Measurements from ENCODE around the gene ZNF784. TPM values are rescaled to one million over a fixed set of nuclear protein-coding genes. Genes with fewer than 3 reads are reported as not detected.

The ZNF784 gene
- total RNA-seq, 2 experiments from 2014 or later: 5.2 to 5.3 TPM

GRCh38 chr19:55606471-55606787 is 17.9 kb downstream of the ZNF784 start:
- ATAC-seq: no peak
- Mint-ChIP-seq H3K4me1 (ENCODE audit: low read depth) (peaks cover 54% of the 10 kb centered on the region), H3K27me3 (ENCODE audit: low read depth) (no peaks in the 10 kb centered on the region)

DNA sequence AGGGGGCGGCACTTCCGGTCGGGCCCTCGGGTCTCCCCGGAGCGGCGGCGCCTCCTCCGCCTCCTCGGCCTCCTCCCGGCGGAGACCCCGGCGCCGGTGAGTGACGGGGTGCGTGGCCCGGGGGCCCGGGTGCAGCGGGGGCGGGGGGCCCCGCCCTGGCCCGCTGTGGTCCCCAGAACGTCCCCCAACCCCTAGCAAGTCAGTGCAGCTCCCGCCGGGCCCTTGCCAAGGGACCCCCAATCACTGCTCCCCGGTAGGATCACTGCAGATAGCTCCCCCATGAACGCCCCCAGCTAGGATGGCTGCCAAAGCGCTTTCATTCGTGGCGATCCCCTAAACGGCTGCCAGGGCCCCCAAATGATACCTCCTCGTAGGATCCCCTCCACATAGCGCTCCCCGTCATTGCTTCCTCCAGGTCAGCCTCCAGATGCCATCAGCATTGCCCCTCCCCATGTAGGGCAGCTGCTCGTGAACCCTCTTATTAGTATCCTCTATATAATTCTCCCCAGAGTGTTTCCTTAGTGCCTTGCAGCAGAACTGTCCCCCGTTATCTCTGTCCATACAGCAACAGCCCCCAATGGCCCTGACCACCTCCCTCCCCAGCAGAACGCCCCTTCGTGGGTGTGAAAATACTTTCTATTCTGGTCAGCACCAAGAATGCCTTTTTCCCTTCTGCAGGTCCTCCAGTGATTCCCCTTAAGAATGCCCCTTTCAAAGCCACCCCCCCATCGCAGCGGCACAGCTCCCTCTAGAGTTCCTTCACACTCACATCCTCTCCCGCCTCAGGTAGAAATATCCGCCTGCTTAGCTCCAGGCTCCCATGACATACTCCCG is 18.5 kb downstream of the ZNF784 start, which contains the start of gene ZNF865:
Gene ZNF865, plus strand, starts transcription at position 11 of the 834 bp plus-strand sequence. CDS start 7,972 bp downstream, outside the sequence.
- ChIA-PET POLR2A (interaction anchor here (0.8 to 2.2 kb wide), 9 partner anchors 10 to 352 kb away, joined by 3 to 27 read pairs (median 3); partner anchors contain the start of genes U2AF2 and ZNF784), CTCF (interaction anchor here (0.6 to 5.6 kb wide), 25 partner anchors 14 to 313 kb away, joined by 3 to 59 read pairs (median 4); partner anchors contain the start of genes U2AF2, ZNF628 and ZNF784)
- Mint-ChIP-seq H3K27me3 (ENCODE audit: low read depth) (no peaks in the 10 kb centered on the region), H3K4me1 (ENCODE audit: low read depth) (peaks cover 60% of the 10 kb centered on the region), H3K9me3 (ENCODE audit: insufficient read depth) (no peaks in the 10 kb centered on the region), H3K36me3 (ENCODE audit: low read depth) (peaks cover 52% of the 10 kb centered on the region), H3K4me3 (peak within 1 kb of the TSS; percentile 91), H3K27ac (peak within 1 kb of the TSS; percentile 96)
- ATAC-seq: peak; percentile 40
- peak; percentile 84 for DNase-seq

More at GRCh38 chr19:55606471-55606787, 17.9 kb downstream of the ZNF784 start:
- DNase-seq: no peak
- Mint-ChIP-seq H3K36me3 (ENCODE audit: low read depth) (peaks cover 54% of the 10 kb centered on the region), H3K27ac (peak overlapping the region; percentile 96), H3K4me3 (peak overlapping the region; percentile 91), H3K9me3 (ENCODE audit: insufficient read depth) (no peaks in the 10 kb centered on the region)
- ChIA-PET POLR2A (interaction anchor here (0.8 to 2.2 kb wide), 9 partner anchors 10 to 352 kb away, joined by 3 to 27 read pairs (median 3); partner anchors contain the start of genes U2AF2 and ZNF784), CTCF (interaction anchor here (0.6 to 5.6 kb wide), 22 partner anchors 13 to 314 kb away, joined by 3 to 59 read pairs (median 5); partner anchors contain the start of genes U2AF2, ZNF628 and ZNF784)

DNA sequence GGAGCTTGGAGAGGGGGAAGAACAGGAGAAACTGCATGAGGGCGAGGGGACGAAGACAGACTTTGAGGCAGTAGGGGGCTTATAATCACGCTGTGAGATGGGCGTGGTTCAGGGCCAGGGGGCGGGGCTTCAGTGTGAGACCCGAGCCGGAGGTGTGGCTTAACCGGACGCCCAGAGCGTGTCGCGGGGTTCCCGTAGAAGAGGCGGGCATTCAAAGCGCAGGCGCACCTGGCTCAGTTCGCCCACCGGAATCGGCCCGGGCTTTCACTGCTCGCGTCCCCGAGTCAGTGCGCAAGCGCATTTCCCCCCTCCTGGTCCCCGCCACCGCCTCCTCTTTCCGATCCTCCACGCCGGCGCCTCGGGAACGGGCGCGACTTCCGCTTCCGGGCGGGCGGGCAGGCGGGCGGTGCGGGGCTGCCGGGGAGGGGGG is 19.1 kb downstream of the ZNF784 start:
- DNase-seq: peak; percentile 99
- H3K27ac Mint-ChIP-seq: peak overlapping the region; percentile 94
- H3K36me3 Mint-ChIP-seq (ENCODE audit: low read depth): peaks cover 46% of the 10 kb centered on the region
- no peaks in the 10 kb centered on the region for H3K9me3 Mint-ChIP-seq (ENCODE audit: insufficient read depth)
- ATAC-seq: peak; percentile 84
- peaks cover 61% of the 10 kb centered on the region for H3K4me1 Mint-ChIP-seq (ENCODE audit: low read depth)
- CTCF ChIA-PET: interaction anchor here (0.8 to 5.6 kb wide), 17 partner anchors 14 to 304 kb away, joined by 3 to 59 read pairs (median 8); partner anchors contain the start of genes U2AF2, ZNF628 and ZNF784
- peak overlapping the region; percentile 83 for H3K4me3 Mint-ChIP-seq
- no peaks in the 10 kb centered on the region for H3K27me3 Mint-ChIP-seq (ENCODE audit: low read depth)
- POLR2A ChIA-PET: interaction anchor here (0.9 to 2.2 kb wide), 7 partner anchors 9 to 351 kb away, joined by 3 to 27 read pairs (median 3); partner anchors contain the start of genes U2AF2 and ZNF784

DNA sequence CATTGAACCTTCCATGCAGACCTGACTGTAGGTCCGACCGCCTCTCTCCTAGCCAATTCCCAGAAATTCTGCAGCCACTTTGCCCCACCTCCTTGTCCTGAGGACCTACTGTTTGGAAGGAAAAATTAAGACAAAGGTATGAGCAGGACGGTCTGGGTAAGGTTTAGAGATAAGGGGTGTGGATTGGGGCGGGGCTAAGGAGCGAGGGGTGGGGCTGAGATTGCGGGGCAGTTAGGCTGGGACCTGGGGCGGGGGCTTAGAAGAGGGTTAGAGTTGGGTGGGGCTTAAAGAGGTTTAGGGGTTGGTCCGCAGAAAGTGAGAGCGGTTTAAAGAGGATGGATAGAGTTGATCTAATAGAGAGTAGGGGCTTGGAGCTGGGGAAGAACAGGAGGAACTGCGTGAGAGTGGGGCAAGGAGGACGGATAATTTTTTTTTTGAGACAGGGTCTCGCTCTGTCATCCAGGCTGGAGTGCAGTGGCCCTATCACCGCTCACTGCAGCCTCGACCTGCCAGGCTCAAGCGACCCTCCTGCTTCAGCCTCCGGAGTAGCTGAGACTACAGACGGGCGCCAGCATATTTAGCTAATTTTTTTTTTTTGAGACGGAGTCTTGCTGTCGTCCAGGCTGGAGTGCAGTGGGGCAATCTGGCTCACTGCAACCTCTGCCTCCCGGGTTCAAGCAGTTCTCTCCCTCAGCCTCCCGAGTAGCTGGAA is 20.6 kb downstream of the ZNF784 start:
- Mint-ChIP-seq H3K27ac (peak overlapping the region; percentile 57), H3K4me1 (ENCODE audit: low read depth) (peaks cover 57% of the 10 kb centered on the region), H3K27me3 (ENCODE audit: low read depth) (no peaks in the 10 kb centered on the region), H3K36me3 (ENCODE audit: low read depth) (peaks cover 36% of the 10 kb centered on the region), H3K4me3 (peak overlapping the region; percentile 83), H3K9me3 (ENCODE audit: insufficient read depth) (no peaks in the 10 kb centered on the region)
- ATAC-seq: no peak
- POLR2A ChIA-PET: interaction anchor here (1.2 kb wide), 2 partner anchors 21 to 22 kb away, joined by 3 read pairs; no protein-coding TSS in a partner anchor
- CTCF ChIA-PET: interaction anchor here (0.7 to 5.6 kb wide), 5 partner anchors 21 to 303 kb away, joined by 3 to 59 read pairs (median 4); partner anchors contain the start of gene ZNF784
- no peak for DNase-seq

GRCh38 chr19:55603115-55603514 is 21.3 kb downstream of the ZNF784 start:
- H3K27ac Mint-ChIP-seq: no peak overlapping the region
- ATAC-seq (no peak), DNase-seq (no peak)
- no peak overlapping the region for H3K4me3 Mint-ChIP-seq
- peaks cover 36% of the 10 kb centered on the region for H3K36me3 Mint-ChIP-seq (ENCODE audit: low read depth)
- no peaks in the 10 kb centered on the region for H3K27me3 Mint-ChIP-seq (ENCODE audit: low read depth)
- H3K9me3 Mint-ChIP-seq (ENCODE audit: insufficient read depth): no peaks in the 10 kb centered on the region
- POLR2A ChIA-PET: no interaction called here
- H3K4me1 Mint-ChIP-seq (ENCODE audit: low read depth): peaks cover 60% of the 10 kb centered on the region
- CTCF ChIA-PET: interaction anchor here (5.6 kb wide), 1 partner anchor 22 kb away, joined by 59 read pairs; the partner anchor contains the start of gene ZNF784

DNA sequence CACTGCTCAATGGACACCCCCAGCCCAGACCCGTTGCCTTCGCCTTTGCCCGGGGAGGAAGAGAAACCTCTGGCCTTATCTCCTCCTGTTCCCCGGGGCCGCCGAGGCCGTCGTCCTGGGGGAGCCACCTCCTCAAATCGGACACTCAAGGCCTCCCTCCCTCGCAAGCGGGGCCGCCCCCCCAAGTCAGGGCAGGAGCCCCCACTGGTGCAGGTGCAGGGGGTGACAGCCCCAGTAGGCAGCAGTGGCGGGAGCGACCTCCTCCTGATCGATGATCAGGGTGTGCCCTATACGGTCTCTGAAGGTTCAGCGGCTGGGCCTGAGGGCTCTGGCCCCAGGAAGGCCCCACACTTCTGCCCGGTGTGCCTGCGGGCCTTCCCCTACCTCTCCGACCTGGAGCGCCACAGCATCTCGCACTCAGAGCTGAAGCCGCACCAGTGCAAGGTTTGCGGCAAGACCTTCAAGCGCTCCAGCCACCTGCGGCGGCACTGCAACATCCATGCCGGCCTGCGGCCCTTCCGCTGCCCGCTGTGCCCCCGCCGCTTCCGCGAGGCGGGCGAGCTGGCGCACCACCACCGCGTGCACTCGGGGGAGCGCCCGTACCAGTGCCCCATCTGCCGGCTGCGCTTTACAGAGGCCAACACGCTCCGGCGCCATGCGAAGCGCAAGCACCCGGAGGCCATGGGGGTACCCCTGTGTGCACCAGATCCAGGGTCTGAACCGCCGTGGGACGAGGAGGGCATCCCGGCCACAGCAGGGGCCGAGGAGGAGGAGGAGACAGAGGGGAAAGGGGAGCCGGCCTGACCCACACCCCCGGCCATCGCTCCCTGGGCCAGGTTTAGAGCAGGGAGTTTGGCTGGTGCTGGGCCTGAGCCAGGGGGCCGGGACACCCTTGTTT is 22.0 kb downstream of the ZNF784 start:
- no peak overlapping the region for H3K27ac Mint-ChIP-seq

GRCh38 chr19:55601084-55601483 is 23.3 kb downstream of the ZNF784 start:
- peak overlapping the region; percentile 85 for H3K4me3 Mint-ChIP-seq
- H3K36me3 Mint-ChIP-seq (ENCODE audit: low read depth): peaks cover 36% of the 10 kb centered on the region
- ChIA-PET CTCF (interaction anchor here (1.2 kb wide), 1 partner anchor 18 kb away, joined by 3 read pairs; no protein-coding TSS in a partner anchor), POLR2A (no interaction called here)
- H3K27me3 Mint-ChIP-seq (ENCODE audit: low read depth): no peaks in the 10 kb centered on the region
- ATAC-seq (no peak), DNase-seq (no peak)
- no peaks in the 10 kb centered on the region for H3K9me3 Mint-ChIP-seq (ENCODE audit: insufficient read depth)
- H3K4me1 Mint-ChIP-seq (ENCODE audit: low read depth): peaks cover 43% of the 10 kb centered on the region
- peak overlapping the region; percentile 81 for H3K27ac Mint-ChIP-seq

More for the DNA sequence above, 22.0 kb downstream of the ZNF784 start:
- DNase-seq (no peak), ATAC-seq (no peak)
- CTCF ChIA-PET: no interaction called here
- Mint-ChIP-seq H3K9me3 (ENCODE audit: insufficient read depth) (no peaks in the 10 kb centered on the region), H3K27me3 (ENCODE audit: low read depth) (no peaks in the 10 kb centered on the region), H3K4me1 (ENCODE audit: low read depth) (peaks cover 56% of the 10 kb centered on the region), H3K4me3 (no peak overlapping the region), H3K36me3 (ENCODE audit: low read depth) (peaks cover 33% of the 10 kb centered on the region)
- POLR2A ChIA-PET: no interaction called here

GRCh38 chr19:55600662-55601028 is 23.7 kb downstream of the ZNF784 start:
- Mint-ChIP-seq H3K4me3 (peak overlapping the region; percentile 85), H3K36me3 (ENCODE audit: low read depth) (peaks cover 36% of the 10 kb centered on the region), H3K4me1 (ENCODE audit: low read depth) (peaks cover 40% of the 10 kb centered on the region), H3K27ac (peak overlapping the region; percentile 81), H3K27me3 (ENCODE audit: low read depth) (no peaks in the 10 kb centered on the region), H3K9me3 (ENCODE audit: insufficient read depth) (no peaks in the 10 kb centered on the region)
- DNase-seq: no peak
- ChIA-PET CTCF (interaction anchor here (1.2 kb wide), 2 partner anchors 18 to 26 kb away, joined by 3 read pairs; no protein-coding TSS in a partner anchor), POLR2A (no interaction called here)
- no peak for ATAC-seq

GRCh38 chr19:55599842-55600661 is 24.3 kb downstream of the ZNF784 start, which contains the start of gene ZNF524:
Gene ZNF524, plus strand, starts transcription at chr19:55600288. Its CDS starts 1,825 bp downstream, at chr19:55602113.
- Mint-ChIP-seq H3K9me3 (ENCODE audit: insufficient read depth) (no peaks in the 10 kb centered on the region), H3K4me1 (ENCODE audit: low read depth) (peaks cover 40% of the 10 kb centered on the region), H3K4me3 (peak within 1 kb of the TSS; percentile 97), H3K36me3 (ENCODE audit: low read depth) (peaks cover 42% of the 10 kb centered on the region), H3K27ac (peak within 1 kb of the TSS; percentile 100), H3K27me3 (ENCODE audit: low read depth) (no peaks in the 10 kb centered on the region)
- DNase-seq: peak; percentile 88
- POLR2A ChIA-PET: interaction anchor here (0.7 to 2.4 kb wide), 11 partner anchors 12 to 193 kb away, joined by 3 to 10 read pairs (median 3); partner anchors contain the start of genes U2AF2, UBE2S, ZNF579 and ZNF784
- ATAC-seq: peak; percentile 67
- CTCF ChIA-PET: interaction anchor here (0.9 to 1.8 kb wide), 8 partner anchors 19 to 259 kb away, joined by 3 to 12 read pairs (median 3); partner anchors contain the start of gene ZNF784

DNA sequence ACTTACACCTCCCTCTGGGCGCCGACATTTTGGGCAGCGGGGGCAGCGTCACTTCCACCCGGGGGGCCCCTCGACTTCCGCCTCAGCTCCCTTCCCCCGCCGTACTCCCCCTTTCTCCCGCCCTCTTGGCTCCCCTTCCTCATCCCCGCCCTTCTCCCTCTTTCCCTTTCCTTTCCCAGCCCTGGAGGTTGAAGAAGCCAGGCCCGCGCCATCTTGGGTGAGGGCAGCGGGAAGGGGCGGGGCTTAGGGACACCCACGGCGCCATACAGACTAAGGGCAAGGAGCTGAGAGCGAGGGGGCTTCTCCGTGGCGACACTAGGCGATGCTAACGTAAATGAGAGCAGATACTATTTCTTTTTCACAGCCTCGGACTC is 24.9 kb downstream of the ZNF784 start, which contains the start of gene FIZ1:
Gene FIZ1, minus strand, starts transcription at position 50 of the 374 bp plus-strand sequence. CDS start 1,652 bp downstream, outside the sequence.
- ChIA-PET POLR2A (interaction anchor here (0.7 to 2.4 kb wide), 12 partner anchors 12 to 192 kb away, joined by 3 to 10 read pairs (median 3); partner anchors contain the start of genes U2AF2, UBE2S, ZNF579 and ZNF784), CTCF (interaction anchor here (0.9 to 1.8 kb wide), 9 partner anchors 25 to 259 kb away, joined by 3 to 12 read pairs (median 4); partner anchors contain the start of genes U2AF2 and ZNF784)
- no peaks in the 10 kb centered on the region for H3K27me3 Mint-ChIP-seq (ENCODE audit: low read depth)
- peaks cover 47% of the 10 kb centered on the region for H3K36me3 Mint-ChIP-seq (ENCODE audit: low read depth)
- no peaks in the 10 kb centered on the region for H3K9me3 Mint-ChIP-seq (ENCODE audit: insufficient read depth)
- DNase-seq (peak; percentile 98), ATAC-seq (peak; percentile 80)
- H3K27ac Mint-ChIP-seq: peak within 1 kb of the TSS; percentile 100
- H3K4me3 Mint-ChIP-seq: peak within 1 kb of the TSS; percentile 97
- peaks cover 35% of the 10 kb centered on the region for H3K4me1 Mint-ChIP-seq (ENCODE audit: low read depth)

Measured in activated CD8-positive, alpha-beta T cell treated with anti-CD3 and anti-CD28 coated beads, Interleukin-2, amount 10 ng/mL, durations not matched to agents 7 days and 5 days (primary cell).